Fibroblast of the aortic adventitia (primary cell): ENCODE results near the gene IRF4. TPM values are rescaled to one million over a fixed set of nuclear protein-coding genes. Genes with fewer than 3 reads are reported as not detected.

ENCODE experiments used
- DNase-seq: peaks from one replicate; pipeline ENCODE4 v3.0.0-alpha.2; 2010; ENCODE audit warnings: low read depth
- H3K4me3 ChIP-seq: 2 replicates; pipeline ENCODE4 v1.5.1; 2011; ENCODE audit warnings: low read depth, mild to moderate bottlenecking, control low read depth, low read length, moderate library complexity
- CTCF ChIP-seq: IDR thresholded peaks from 2 replicates; pipeline ENCODE4 v1.5.1; 2011; ENCODE audit warnings: mild to moderate bottlenecking, low read length, control low read depth, inconsistent platforms; ENCODE audit not compliant: insufficient read depth
- total RNA-seq: library from RNA; depleted of rRNA; stranded (reverse); fragments of >200 nt; gene quantifications from 2 replicates; pipeline ENCODE4 v1.2.3, GENCODE V29; 2012; ENCODE audit warnings: low replicate concordance

IRF4 gene
- total RNA-seq, 1 donor, result 2.3 TPM

- no peak for TF ChIP-seq CTCF
- no peak overlapping the region for H3K4me3 ChIP-seq
- DNase-seq, result no peak
Observed at GRCh38 chr6:429515-430121, 38.1 kb downstream of the IRF4 start.

- TF ChIP-seq CTCF, result no peak
- DNase-seq, result no peak
- H3K4me3 ChIP-seq, result no peak overlapping the region
Observed at GRCh38 chr6:431504-431903, 40.0 kb downstream of the IRF4 start.

- no peak for DNase-seq
- TF ChIP-seq CTCF, result no peak
- no peak overlapping the region for H3K4me3 ChIP-seq
Observed at GRCh38 chr6:431986-432385, 40.4 kb downstream of the IRF4 start.

GRCh38 chr6:434051-434705 lies 42.6 kb downstream of the IRF4 start:
- H3K4me3 ChIP-seq, result no peak overlapping the region
- no peak for DNase-seq
- TF ChIP-seq CTCF, result no peak

GRCh38 chr6:435441-436307 lies 44.1 kb downstream of the IRF4 start:
- no peak overlapping the region for H3K4me3 ChIP-seq
- DNase-seq, result no peak
- no peak for TF ChIP-seq CTCF

GRCh38 chr6:436308-437036 lies 44.9 kb downstream of the IRF4 start:
- no peak for TF ChIP-seq CTCF
- no peak overlapping the region for H3K4me3 ChIP-seq
- peak; percentile 91 for DNase-seq
